ENCODE data around the gene VEGFA.

DNA sequence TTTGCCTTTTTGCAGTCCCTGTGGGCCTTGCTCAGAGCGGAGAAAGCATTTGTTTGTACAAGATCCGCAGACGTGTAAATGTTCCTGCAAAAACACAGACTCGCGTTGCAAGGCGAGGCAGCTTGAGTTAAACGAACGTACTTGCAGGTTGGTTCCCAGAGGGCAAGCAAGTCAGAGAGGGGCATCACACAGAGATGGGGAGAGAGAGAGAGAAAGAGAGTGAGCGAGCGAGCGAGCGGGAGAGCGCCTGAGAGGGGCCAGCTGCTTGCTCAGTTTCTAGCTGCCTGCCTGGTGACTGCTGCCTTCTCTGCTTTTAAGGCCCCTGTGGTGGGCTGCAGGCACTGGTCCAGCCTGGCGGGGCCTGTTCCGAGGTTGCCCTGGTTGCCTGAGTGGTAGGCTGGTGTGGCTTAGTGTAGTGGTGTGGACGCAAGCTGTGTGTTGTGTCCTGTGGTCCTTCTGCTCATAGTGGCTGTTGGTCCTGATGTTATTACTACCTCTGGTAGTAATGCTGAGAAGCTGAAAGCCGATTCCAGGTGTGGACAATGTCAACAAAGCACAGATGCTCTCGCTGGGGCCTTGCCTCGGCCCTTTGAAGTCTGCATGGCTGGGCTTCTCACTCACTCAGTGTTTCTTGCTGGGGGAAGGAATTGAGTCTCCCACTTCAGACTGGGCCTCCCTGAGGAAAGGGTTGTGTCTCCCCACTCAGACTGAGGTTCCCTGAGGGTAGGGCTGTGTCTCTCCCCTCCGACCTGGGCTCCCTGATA lies 12.1 kb downstream of the VEGFA start:
- TF ChIP-seq, protein P1, sequence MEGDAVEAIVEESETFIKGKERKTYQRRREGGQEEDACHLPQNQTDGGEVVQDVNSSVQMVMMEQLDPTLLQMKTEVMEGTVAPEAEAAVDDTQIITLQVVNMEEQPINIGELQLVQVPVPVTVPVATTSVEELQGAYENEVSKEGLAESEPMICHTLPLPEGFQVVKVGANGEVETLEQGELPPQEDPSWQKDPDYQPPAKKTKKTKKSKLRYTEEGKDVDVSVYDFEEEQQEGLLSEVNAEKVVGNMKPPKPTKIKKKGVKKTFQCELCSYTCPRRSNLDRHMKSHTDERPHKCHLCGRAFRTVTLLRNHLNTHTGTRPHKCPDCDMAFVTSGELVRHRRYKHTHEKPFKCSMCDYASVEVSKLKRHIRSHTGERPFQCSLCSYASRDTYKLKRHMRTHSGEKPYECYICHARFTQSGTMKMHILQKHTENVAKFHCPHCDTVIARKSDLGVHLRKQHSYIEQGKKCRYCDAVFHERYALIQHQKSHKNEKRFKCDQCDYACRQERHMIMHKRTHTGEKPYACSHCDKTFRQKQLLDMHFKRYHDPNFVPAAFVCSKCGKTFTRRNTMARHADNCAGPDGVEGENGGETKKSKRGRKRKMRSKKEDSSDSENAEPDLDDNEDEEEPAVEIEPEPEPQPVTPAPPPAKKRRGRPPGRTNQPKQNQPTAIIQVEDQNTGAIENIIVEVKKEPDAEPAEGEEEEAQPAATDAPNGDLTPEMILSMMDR (IDR thresholded peaks at IDR 0.05), result no peak
- TF ChIP-seq POLR2A (IDR thresholded peaks at IDR 0.05) (no peak), POLR2AphosphoS5 (IDR thresholded peaks at IDR 0.05) (no peak)
